Endothelial cell of hepatic sinusoid (primary cell): ENCODE results near the gene GPR17.

Experiments
- in situ Hi-C: cut with HindIII; loops from 2 replicates; pipeline ENCODE4 v1.10.0; 2017; ENCODE audit warnings: low sequenced_read_pairs

Gene GPR17

GRCh38 chr2:127665267-127665893 lies 19.4 kb downstream of the GPR17 start:
- in situ Hi-C loops = no loop called here

- in situ Hi-C loops = no loop called here
Observed at GRCh38 chr2:127669056-127669455, 23.1 kb downstream of the GPR17 start.

GRCh38 chr2:127670055-127670956 lies 24.4 kb downstream of the GPR17 start:
- in situ Hi-C loops = no loop called here

- in situ Hi-C loops = no loop called here
Observed at GRCh38 chr2:127670957-127671290, 25.0 kb downstream of the GPR17 start.

- in situ Hi-C loops = no loop called here
Observed at GRCh38 chr2:127671557-127672302, 25.8 kb downstream of the GPR17 start.

- in situ Hi-C loops = no loop called here
Observed at GRCh38 chr2:127672341-127673224, 26.6 kb downstream of the GPR17 start.

- in situ Hi-C loops = no loop called here
Observed at GRCh38 chr2:127673291-127674069, 27.5 kb downstream of the GPR17 start.

GRCh38 chr2:127674241-127675209 lies 28.6 kb downstream of the GPR17 start:
- in situ Hi-C loops = no loop called here

GRCh38 chr2:127675331-127676261 lies 29.6 kb downstream of the GPR17 start, which contains the start of gene LIMS2:
TSS of gene LIMS2 (minus strand) at chr2:127675530. CDS start at chr2:127675024, 506 bp downstream.
- in situ Hi-C loops = no loop called here

GRCh38 chr2:127676906-127677305 lies 31.0 kb downstream of the GPR17 start:
- in situ Hi-C loops = no loop called here

- in situ Hi-C loops = no loop called here
Observed at GRCh38 chr2:127678531-127678930, 32.6 kb downstream of the GPR17 start.

- in situ Hi-C loops = no loop called here
Observed at GRCh38 chr2:127678991-127679390, 33.0 kb downstream of the GPR17 start.

- in situ Hi-C loops = no loop called here
Observed at GRCh38 chr2:127679680-127680361, 33.9 kb downstream of the GPR17 start.

- in situ Hi-C loops = no loop called here
Observed at GRCh38 chr2:127680706-127681287, 34.8 kb downstream of the GPR17 start.

GRCh38 chr2:127681288-127681804 lies 35.4 kb downstream of the GPR17 start:
- in situ Hi-C loops = no loop called here
